NCI-H2227 (cell line): Measurements from ENCODE around the gene DNAJC21.
A peak's percentile ranks its signal among the peaks of the same experiment; 100 is the strongest.
"Not testable (repeated sequence)": the region's sequence is repeated elsewhere in the genome, so short reads cannot be mapped to it uniquely, and the experiment has no call there.

ENCODE experiments used
- DNase-seq: peaks from one replicate; lab custom pipeline; 2025; ENCODE audit not compliant: unreplicated experiment; lab: John Stamatoyannopoulos, UW

The DNAJC21 gene

DNA sequence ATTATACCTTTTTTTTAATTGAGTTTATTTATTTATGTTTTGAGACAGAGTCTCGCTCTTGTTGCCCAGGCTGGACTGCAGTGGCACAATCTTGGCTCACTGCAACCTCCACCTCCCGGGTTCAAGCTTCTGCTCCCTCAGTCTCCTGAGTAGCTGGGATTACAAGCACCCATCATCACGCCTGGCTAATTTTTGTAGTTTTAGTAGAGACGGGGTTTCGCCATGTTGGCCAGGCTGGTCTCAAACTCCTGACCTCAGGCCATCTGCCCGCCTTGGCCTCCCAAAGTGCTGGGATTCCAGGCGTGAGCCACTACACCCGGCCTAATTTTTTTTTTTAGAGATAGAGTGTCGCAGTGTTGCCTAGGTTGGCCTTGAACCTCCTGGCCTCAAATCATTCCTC, 6.1 kb upstream of the DNAJC21 start:
- not testable (repeated sequence) for DNase-seq

DNA sequence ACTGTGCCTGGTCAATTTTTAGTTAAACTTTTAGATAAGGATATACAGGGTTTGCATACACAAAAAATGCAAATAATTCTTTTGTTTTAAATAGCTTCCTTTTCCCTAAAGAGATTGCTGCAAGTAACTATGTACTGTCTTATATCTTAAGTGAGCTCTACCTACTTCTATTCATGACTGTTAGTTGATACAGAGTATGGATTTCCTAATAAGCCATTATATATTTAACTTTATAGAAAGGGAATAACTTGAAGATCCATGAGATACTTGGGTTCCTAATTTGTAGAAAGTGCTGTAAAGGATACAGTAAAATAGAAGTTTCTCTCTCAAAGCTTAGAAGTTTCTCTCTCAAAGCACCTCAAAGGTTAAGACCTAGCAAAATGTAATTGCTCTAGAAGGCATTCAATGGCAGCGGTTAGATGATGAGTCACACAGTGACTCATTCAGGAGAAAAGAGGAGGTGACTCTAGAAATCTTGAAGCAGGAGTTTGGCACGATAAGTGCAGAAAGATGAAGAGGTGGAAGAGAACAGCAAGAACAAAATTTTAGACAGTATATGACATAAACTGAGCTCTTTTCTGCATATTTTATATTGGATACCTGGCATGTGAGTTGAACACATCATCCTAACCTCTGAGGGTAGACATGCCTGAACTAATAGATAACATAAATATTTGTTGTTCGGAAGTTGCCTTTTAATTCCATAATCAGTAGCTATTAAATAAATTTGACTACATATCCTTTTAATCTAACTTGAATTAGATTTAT, 5.5 kb upstream of the DNAJC21 start:
- peak; percentile 31 for DNase-seq

- DNase-seq, result no peak
Observed at GRCh38 chr5:34924462-34924765, 4.9 kb upstream of the DNAJC21 start.

GRCh38 chr5:34926318-34926888, 3.0 kb upstream of the DNAJC21 start:
- no peak for DNase-seq

DNA sequence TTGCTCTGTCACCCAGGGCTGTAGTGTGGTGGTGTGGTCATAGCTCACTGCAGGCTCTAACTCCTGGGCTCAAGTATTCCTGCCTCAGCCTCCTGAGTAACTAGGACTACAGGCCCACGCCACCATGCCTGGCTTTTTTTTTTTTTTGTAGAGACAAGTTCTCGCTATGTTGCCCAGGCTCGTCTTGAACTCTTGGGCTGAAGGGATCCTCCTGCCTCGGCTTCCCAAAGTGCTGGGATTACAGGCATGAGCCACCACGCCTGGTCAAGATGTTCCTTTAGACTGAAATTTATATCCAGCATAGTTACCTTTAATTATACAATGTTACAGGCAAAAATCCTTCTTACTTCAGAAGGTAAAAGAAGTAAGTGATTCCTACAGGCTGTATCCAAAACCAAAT, 1.6 kb upstream of the DNAJC21 start:
- no peak for DNase-seq

- DNase-seq, result no peak
Observed at GRCh38 chr5:34928267-34928666, 1.1 kb upstream of the DNAJC21 start.

DNA sequence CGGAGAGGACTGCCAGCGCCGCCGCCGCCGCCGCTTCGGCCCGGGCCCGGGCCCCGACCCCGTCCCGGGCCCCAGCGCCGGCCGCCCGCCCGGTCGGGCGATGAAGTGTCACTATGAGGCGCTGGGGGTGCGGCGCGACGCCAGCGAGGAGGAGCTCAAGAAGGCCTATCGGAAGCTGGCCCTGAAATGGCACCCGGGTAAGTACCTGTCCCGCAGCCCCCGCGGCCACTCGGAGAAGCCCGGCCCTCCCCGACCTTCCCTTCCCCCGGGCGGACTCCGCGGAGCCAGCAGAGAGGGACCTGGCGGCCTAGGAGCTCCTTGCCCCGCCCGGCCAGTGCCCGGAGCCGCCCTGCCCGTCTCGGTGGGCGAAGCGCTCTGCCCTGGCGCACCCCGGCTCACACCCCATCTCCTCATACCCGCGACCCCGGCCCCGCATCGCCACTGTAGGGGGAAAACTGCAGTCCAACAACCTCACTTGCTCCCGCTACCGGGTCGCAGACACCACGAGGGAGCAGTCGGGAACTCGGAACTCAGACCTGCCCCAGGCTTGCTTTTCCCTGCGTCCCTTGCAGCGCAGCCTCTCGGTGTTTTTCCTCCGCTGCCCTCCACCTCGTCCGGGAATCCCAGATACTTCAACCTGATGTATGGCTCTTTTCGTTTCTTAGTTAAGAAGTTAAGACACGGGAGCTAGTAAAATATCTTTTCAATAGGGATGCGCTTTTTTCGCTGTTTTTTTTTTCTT, 532 bp downstream of the DNAJC21 start:
- DNase-seq, result peak; percentile 91

- peak; percentile 27 for DNase-seq
Observed at GRCh38 chr5:34930462-34930844, 1.1 kb downstream of the DNAJC21 start.

DNA sequence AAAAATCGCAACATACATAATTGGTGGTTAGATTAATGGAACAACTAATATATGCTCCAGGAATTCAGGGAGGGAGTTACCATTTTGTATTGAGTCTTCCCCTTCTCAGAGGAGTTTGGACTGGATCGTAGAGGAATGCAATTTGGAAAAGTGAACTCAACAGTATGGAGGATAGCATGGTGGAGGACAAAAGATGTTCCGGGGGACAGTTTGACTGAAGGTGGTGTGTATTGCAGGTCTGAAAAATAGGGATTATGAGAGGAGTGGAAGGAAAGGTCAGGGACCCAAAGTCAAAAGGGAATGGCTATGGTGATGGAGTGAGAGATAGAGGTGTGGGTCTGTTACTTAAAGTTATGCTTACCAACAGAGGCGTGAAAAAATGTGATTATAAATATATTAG, 1.5 kb downstream of the DNAJC21 start:
- no peak for DNase-seq

GRCh38 chr5:34932947-34933346, 3.6 kb downstream of the DNAJC21 start:
- no peak for DNase-seq

GRCh38 chr5:34941936-34942335, 12.6 kb downstream of the DNAJC21 start:
- DNase-seq, result no peak

DNA sequence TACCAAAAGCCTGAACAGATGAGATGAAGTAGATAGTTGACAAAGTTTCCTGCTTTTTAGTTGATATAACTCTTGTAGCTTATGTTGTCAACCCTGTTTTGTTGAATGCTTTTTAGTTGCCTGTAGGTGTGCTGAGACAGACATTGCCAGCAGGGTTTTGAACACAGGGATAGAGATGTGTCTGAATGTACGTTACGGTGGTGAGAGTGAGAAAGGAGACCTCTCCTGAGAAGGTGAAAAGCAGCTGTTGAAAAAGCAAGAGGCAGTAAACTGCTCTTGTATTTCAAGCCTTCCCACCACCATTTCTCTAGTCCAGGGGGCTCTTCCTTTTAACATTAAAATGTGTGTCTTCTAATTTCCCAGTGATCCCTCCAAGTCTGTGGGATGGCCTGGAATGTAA, 14.7 kb downstream of the DNAJC21 start:
- DNase-seq, result no peak

DNA sequence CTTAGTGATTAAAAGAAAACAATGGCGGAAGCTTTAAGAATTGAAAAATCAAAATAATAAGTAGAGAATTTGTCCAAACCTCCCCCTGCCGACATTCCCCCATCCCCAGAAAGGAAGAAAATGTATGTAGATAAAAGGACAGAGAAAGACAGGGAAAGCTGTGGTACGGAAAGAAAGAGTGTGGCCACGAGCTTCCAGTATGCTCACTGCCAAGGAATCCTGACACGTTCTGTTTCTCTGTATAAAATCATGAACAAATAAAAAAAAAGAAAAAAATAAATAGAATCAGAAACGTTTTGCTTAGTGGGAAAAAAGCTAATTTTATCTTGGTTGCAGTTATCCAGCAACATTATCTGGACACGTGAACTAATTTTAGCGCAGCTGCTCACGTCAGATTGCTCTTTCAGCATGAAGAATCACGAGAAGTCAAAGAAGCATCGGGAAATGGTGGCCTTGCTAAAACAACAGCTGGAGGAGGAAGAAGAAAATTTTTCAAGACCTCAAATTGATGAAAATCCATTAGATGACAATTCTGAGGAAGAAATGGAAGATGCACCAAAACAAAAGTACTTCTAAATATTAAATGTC, 15.2 kb downstream of the DNAJC21 start:
- no peak for DNase-seq

GRCh38 chr5:34957321-34957720, 28.0 kb downstream of the DNAJC21 start:
- no peak for DNase-seq

DNA sequence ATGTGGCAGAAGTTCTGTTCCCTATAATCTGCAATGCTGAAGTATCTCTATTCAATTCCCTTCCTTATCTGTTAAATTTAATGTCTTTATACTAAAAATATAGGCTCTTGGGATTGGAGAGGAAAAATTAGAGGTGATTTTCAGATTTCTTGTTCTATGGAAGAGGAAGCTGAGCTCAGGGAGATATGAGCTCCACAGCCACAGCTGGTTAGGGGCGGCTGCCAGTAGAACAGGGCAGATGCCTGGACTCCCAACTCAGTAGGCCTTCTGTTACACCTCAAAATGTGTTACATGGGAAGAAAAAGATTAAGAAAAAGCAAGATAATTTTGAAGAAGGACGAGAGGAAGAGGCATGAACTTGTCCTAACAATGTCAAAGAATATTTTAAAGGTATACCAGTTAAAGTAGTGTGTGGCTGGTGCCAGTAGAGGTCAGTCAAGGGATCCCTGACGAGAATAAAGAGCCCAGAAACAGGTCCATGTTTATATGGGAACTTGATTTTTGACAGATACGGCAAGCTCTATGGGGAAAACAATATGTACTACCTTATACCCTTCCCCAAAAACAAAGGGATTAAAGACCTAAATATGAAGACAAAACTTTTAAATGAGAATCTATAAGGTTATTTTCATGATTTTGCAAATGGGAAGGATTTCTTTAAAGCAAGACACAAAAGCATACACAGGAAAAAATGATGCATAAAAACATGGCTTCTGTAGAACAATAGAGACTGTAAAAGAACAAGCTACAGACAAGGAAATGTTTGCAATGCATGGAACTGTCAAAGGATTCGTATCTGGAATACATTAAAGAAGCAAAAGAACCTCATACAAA, 28.7 kb downstream of the DNAJC21 start:
- DNase-seq, result peak; percentile 22

DNA sequence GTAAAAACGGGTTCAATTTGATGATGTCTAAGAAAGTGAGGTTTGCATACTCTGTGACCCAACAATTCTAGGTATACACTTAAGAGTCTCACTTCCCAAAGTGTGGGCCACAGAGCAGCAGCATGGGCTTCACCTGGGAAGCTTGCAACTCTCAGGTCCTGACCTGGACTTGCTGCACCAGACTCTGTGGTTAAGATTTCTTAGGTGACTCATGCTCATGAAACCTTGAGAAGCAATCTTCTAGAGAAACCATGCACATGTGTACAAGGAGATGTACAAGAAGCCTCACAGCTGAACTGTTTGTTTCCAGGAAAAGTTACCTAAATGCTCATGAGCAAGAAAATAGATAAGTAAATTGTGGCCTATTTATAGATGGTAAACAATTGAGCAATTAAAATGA, 30.0 kb downstream of the DNAJC21 start:
- no peak for DNase-seq

DNA sequence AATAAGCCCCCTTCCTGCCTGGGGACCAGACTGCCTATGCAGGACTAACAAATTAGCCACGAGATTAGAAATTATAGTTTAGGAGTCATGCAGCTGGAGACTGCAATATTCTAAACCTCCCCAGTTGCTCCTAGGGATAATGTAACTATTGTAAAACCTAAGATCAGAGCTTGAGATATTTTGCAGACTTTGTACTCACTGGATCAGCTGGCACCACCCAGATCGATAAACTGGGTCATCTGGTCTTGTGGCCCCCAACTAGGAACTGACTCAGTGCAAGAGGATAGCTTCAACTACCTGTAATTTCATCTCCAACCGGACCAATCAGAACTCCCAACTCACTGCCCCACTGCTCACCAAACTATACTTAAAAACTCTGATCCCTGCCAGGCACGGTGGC, 38.2 kb downstream of the DNAJC21 start:
- DNase-seq, result no peak

DNA sequence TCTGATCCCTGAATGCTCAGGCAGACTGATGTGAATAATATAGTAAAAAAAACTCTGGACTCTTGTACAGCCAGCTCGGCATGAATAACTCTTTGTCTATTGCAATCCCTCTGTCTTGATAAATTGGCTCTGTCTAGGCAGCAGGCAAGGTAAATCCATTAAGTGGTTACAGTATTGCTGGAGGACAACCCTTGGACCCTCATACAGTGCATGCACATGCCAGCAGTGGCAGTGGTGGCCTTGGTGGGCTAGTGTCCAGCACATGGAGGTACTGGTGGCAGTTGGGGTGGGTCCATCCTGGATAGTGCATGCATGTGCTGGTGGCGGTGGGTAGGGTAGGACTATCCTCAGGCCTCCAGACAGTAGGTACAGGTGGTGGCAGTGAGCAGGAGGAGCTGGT, 38.9 kb downstream of the DNAJC21 start:
- DNase-seq, result no peak

DNA sequence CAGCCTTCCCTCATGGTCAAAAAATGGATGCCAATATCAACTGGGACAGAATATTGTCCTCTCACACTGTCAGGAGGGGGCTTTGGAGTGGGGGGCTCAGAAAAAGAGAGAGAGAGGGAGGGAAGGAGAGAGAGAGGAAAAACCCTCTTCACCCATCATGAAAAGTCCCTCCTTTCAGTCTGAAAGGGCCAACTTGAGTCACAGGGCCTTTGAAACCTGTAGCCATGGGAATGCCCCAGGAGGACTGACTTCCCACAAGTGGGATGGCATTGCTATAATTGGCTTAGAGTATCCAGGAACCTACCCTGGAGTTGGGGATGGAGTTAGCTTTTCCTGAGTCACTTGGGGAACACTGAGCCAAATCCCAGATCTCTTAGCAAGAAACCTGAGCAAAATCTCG, 41.2 kb downstream of the DNAJC21 start:
- DNase-seq, result no peak

- DNase-seq, result not testable (repeated sequence)
Observed at GRCh38 chr5:34971655-34972054, 42.3 kb downstream of the DNAJC21 start.

GRCh38 chr5:34976347-34976746, 47.0 kb downstream of the DNAJC21 start:
- DNase-seq, result no peak
